Inferior parietal cortex (tissue), 1 donor: Measurements from ENCODE around the gene MSL3B.

Experiments
- DNase-seq: peaks from one replicate; pipeline ENCODE4 v3.0.0-alpha.2; 2016; ENCODE audit errors: extremely low spot score

MSL3B gene

GRCh38 chr2:233833345-233833744 lies 34.8 kb downstream of the MSL3B start:
- DNase-seq, result no peak

- DNase-seq, result no peak
These were observed 35.3 kb downstream of the MSL3B start for GRCh38 chr2:233832869-233833311.

DNA sequence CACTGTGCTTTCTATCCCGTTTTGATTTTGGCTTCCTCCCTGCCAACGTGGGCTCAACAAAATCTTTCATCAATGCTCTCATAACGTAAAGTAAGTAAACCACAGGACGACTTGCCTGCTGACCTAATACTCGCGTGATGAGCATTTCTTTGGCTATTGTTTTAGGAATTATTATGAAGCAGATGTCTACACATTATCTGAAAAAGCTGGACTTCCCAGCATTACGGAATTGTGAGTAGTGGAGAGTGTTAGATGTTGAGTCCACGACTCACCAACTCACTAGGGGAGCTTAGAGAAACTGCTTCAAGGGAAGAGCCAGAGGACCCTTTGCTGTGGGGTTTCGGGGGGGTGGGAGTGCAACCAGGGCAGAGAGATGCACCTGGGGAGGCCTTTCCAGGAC lies 35.8 kb downstream of the MSL3B start:
- DNase-seq, result no peak

DNA sequence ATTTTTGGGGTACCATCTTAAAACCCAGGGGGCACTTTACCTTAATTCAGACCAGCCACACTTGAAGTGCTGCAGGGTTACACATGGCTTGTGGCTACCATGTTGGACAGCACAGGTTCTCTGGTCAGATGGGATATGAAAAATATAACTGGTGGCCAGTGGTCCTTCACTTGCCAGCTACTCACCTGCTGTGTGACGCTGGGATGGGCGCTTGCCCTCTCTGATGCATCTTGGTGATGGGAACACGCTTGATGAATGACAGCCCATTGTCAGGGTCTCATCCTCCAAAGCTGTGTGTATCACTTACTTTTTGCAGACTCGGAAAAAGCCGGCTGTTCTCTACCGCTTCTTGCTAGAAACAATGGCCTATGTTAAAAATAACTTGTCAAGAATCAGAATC lies 36.3 kb downstream of the MSL3B start:
- DNase-seq, result no peak

DNA sequence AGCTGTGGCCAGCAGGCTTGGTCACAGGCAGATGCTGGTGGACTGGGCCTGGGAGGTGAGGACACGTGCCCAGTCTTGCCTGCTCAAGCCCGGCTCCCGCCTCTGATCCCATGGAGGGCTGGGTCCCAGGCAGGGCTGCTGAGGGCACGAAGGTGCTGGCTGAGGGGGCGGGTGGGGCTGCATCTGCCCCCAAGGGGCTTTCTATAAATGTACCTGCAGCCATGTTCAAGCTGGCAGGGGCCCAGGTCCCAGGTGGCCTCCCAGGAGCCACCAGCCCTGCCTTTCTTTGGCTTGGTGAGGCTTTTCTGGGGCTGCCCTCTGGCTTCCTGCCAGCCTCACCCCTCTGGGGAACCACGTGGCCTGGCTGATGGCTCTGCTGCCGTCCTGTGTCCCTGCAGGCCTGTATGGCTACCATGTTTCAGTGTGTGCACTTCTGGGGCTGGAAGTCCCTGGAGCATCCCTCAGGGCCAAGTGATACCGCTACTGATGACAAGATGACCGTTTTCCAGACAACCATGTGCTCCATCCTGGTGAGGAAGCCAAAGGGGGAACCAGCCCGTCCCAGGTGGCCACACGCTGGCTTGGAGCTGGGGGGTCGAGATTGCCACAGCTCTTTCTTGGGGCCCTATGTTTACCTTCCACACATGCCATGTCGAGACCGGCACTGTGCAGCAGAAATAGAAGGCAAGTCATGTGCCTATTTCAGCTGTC lies 37.0 kb downstream of the MSL3B start:
- DNase-seq, result no peak

GRCh38 chr2:233830111-233830802 lies 37.9 kb downstream of the MSL3B start:
- no peak for DNase-seq

GRCh38 chr2:233829193-233830110 lies 38.7 kb downstream of the MSL3B start:
- DNase-seq, result no peak

DNA sequence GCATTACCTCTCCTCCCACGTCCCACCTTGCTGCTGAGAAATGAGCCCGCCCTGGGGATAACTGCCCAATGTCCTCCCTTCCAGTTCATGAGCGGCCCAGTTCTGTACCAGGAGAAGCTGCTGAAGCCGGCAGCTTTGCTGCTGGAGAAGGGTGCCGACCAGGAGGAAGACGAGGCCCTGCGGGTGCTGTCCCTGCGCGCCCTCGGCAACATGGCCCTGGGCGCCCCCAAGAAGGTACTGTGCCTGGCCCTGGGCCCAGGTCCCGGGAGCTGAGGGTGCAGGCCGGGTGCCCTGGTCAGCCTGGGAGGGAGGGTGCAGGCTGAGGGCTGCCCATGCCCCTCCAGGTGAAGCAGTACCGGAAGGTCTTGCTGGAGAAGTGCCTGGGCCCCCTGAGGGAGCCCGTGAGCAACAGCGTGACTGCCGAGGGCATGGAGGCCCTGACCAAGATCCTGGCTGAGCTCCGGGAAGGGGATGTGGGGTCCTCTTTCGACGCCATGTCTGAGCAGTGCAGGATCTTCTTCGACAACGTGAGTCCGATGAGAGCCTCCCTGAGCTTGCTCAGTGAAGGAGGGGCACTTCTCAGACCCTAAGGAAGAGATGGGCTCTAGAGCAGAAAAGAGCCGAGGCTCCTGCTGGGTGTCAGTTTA lies 39.5 kb downstream of the MSL3B start:
- DNase-seq, result no peak

DNA sequence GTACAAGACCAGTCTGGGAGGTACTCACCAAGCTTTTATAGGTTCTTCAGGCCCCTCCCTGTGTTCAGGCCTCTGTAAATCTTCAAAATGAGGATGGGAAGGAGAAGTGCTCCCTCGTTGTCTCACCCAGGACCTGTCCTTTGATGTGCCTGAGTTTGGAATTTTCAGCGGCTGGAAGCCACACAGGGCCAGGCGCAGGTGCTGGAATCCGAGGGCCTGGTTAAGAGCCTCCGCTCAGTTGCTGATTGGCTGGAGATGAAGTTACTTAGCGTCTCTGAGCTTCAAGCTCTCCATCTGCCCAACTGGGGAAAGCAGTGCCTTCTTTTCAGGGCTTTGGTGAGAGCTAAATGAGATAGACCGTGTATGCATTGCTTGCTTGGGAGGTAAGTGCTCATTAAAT lies 43.8 kb downstream of the MSL3B start:
- DNase-seq, result no peak

- DNase-seq, result no peak
These were observed 44.5 kb downstream of the MSL3B start for GRCh38 chr2:233823731-233824121.

DNA sequence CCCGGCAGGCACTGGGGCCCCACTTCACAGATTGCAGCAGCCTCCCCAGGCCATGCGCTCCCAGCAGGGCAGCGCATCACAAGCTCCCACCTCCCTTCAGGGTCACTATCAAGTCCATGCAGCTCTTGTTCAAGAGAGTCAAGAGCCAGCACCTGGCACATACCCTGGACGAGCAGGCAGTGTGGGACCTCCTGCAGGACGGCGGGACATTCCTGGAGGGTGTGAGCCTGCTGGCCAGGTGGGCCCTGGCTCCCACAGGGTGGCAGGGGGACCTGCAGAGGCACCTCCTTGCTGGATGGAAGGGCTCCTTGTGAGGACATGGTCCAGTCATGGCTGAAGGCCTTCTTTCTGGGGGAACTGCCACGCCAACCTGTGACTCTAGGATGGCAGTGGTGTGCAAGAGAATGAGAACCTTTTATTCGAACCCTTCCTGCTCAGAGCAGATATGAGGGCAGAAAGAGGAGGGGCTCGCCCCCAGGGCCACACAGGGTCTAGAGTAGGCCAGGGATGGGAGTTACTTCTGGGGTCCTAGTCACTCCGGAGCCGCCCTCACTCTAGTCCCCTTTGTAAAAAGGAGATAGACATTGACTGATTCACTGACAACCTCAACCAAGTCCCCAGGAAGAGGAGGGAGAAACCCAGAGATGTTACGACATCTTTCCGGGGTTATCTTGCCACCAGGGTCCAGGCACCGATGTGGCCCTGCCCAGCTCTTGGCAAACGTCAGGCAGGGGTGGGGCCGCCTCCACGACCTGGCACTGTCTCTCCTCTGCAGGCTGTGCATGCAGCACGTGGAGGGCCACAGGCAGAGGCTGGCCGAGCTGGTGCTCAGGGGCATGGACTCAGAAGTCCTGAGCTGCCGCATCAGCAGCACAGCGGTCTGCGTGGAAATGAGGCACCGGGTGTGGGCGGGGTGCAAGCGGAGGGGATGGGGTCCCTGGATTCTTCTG lies 45.1 kb downstream of the MSL3B start:
- DNase-seq, result no peak

DNA sequence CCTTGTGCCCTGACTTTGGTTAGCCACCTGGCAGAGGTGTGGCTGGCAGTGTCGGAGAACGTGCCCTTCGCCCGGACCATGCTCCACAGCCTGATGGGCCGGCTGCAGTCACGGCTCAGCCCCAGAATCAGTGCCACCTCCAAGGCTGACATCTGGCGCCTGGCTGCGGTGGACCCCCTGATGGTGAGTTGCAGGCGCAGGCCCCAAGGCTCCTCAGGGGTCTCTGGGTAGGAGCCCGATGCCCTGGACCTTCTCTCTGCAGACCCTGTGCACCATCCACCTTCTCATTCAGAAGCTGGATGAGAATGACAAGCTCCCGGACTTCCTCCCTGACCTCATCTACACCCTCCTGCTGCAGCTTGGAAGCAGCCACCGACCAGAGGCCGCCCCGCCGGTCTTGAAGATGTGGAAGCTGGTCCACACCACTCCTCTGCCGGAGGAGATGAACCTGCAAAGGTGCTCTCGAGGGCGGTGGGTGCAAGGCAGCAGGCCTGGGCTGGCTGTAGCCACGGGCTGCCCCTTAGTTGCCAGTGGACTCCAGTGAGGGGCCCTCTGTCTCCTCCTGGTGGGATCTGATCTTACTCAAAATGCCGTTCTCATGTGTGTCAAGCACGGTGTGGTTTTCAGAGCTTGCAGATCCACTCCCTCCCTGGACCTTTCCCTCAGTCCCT lies 46.0 kb downstream of the MSL3B start:
- no peak for DNase-seq

- DNase-seq, result no peak
These were observed 46.5 kb downstream of the MSL3B start for GRCh38 chr2:233821709-233822100.

GRCh38 chr2:233821196-233821595 lies 47.0 kb downstream of the MSL3B start:
- DNase-seq, result no peak

DNA sequence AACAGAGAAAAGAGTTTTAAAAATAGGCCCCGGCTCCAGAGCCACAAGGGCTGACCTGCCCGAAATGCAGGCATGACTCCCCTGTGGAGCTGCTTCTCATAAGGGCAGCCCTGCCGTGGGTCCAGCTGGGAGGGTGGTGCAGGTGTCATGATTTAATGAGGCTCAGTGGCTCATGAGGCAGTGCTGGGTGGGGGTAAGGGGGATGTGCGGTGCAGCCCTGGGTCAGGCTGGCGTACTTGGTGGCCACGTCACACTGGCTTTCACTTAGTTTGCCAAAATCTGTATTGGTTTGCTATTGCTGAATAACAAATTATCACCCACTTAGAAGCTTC lies 47.4 kb downstream of the MSL3B start:
- no peak for DNase-seq

DNA sequence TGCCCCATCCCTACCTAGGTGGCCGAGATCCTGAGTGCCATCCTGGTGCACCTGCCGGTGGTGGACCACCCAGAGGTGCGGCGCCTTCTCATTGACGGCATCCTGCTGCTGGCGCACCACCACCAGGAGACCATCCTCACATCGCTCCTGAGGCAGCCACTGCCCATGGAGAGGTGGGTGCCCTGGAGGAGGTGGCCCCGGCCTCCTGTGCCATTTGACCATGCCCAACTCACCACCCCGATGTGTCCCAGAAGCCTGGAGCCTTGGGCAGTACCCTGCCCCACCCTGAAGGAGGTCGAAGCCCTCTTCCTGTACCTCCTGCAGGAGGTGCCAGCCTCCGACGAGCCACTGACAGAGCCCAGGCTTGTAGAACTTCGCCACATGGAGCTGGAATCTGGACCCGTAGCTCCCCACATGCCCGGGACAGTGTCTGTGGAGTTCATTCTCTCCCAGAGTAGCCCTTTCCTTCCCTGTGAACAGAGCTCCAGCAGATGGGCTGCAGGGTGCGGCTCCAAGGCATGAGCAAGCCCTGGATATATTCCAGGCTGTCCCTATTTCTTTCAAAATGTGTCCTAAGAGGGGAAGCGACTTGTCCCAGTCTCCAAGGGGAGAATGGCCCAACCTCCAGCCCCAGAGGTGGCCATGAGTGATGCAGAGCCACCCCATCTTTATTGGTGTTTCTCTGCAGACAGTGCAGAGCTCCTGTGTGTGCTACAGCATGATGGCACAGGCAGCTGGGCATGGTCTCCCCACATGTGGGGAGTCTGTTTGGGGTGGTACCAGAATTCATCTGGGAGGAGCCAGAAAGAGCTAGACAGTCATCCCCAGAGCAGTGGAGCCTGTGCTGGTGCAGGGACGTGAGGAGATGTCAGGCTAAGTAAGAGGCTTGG lies 48.1 kb downstream of the MSL3B start:
- DNase-seq, result no peak

GRCh38 chr2:233818639-233819621 lies 49.3 kb downstream of the MSL3B start:
- DNase-seq, result no peak

GRCh38 chr2:233817995-233818638 lies 50.1 kb downstream of the MSL3B start:
- DNase-seq, result no peak
